CD4-positive, alpha-beta T cell treated with Interleukin-17A for 4 hours (primary cell): ENCODE measurements around the gene TMEM107.

Experiments used
- DNase-seq: peaks from one replicate; pipeline ENCODE4 v3.0.0-alpha.2; 2020; ENCODE audit warnings: mixed read lengths

The TMEM107 gene

DNA sequence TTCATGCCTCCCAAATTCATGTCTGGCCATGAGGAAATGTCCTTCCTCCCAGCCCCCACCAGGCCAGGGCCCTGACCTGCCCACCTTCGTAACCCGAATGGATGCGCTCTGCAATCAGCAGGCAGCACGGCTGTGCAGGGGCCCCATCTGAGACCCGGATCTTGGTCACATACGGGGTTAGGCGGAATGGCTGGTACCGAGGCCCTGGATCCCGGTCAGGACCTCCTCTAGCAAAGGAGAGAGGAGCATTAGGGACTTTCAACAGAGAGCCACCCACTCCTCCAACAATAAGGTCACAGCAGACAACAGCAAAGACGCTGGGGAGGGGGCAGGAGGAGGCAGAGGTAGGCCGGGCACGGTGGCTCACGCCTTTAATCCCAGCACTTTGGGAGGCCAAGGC is 27.6 kb downstream of the TMEM107 start:
- DNase-seq, result no peak

DNA sequence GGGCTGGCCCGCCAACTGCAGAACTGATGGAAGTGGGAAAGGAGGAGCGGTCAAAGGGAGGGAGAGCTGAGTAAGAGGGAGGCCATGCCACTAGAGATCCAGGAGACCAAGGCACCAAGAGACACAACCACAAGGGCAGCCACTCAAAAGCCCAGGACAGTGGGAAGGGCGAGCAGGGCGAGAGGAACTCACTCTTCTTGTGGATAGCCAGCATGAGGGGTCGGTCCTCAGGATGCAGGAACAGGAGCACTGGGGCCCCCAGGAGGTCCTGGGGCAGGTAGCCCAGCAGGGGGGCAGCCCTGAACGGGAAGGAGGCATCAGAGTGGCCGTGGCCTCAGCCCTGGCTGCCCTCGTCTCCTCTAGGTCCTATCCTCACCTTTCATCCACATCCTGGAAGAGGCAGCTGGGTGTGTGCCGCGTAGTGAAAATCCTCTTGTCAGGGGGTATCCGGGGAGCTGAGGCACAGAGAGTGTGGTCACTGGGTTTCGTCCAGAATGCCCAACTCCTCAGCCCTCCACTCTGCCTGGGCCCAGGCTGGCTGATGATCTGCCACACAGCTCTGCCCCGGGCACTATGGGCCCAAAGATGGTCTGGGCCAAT is 28.3 kb downstream of the TMEM107 start:
- DNase-seq, result no peak

DNA sequence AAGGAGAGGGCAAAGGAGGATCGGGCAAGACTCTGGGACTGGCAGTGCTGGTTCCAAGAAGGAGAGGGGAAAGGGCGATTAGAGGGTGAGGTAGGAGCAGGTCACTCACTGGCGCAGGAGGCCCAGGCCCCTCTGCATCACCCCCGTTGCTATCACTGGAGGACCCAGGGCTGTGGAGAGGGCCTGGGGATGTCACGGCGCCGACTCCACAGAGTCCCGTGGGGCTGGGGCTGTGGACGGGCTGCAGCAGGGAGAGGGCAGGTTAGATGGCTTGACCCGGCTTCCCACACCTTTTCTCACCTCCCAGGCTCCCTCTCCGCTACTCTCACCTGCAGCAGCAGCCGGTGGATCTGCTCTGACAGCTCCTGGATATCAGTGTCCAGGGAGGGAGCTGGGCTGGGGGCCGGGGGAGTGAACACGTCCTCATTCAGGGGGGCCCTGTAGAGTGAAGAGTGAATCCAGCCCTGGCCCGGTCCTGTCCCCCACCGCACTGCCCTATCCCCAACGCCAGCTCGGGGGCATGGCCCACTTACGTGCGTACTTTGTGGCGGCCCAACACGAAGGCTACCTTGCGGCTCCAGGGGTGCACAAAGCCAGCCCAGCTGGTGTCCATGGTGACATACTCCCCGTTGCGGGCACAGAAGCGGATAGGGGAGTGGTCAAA is 28.9 kb downstream of the TMEM107 start:
- no peak for DNase-seq

DNA sequence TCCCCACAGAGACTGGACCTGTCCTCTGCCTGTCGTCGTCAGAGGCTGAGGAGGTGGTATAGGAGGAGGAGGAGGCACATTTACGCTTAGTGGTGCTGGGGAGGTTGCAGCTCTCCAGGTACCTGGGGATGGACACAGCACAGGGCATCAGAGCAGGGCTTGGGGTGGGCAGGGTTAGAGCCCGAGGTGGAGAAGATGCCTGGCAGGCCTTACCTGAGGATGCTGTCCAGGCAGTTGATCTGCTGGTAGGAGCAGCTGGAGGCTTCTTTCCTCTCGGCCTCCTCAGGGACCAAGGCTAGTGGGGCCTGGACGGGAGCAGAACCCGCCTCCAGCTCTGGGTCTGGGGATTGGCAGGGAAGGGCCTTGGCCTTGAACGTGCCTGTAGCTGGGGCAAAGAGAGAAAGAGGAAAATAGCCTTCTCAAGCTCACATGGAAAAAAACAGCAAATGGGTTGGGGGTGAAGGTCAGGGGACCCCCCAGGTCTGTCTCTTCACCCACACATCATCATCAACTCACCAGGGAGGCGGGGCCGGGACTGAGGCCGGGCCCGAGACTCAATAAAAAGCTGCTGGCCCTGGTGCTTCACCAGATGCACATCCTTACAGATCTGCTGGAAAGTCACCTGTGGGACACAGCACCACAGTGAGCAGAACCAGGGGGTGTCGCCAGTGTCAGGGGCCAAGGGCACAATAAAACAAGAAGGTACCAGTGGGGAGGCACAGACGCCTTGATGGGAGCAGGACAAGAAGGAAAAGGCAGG is 29.6 kb downstream of the TMEM107 start:
- no peak for DNase-seq

DNA sequence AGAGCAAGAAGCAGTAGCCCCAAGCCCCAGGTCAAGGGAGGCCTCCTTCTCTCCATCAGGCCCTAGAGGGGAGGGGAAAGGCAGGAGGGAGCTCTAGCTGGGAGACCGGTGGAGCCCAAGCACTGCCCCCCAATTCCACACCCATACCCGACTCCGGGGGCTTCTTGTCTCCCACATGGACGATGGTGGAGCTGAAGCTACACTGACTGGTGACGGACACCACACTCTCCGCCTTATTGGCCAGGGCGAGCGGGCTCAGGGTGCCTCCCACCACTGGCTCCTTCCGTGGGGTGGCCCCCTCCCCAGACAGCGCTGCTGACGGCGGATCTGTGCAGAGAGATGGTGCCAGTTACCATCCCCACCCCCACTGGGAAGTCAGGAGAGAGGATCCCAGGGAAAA is 30.4 kb downstream of the TMEM107 start:
- DNase-seq, result no peak

DNA sequence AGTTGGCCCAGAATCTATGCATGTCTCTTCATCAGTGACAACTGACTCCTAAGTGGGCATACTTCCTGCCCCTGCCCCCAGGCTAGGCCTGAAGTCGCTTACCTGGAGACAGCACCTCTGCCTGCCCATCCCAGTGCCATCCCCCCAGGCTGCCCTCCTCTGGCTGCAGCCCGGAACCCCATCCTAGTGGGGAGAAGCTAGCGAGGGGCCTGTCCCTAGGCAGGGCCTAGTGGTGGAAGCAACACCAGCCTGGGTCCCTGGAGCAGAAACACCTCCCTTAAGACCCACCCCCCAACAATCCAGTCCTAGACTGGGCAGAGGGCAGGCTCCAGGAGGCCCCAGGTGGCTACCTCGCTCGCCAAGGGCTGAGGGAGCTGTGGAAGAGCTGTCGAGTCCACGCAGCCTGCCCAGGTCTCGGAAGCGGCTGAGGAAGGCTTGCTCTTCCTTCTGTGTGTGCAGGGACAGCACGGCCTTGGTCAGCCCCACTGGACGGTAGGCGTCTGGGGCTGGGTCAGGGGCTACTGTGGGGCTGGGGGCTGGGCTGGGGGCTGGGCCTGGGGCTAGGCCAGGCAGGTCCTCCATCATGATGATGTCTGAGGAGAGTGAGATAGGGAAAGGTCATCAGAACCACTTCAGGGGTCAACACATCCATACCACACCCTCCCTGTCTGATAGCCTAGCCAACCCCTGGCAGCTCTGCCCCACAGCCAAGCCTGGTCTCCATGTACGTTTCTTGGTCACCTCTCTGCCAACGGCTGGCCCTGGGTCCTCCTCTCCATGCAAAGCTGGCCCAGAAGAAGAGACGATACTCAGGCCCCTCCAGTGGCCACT is 31.6 kb downstream of the TMEM107 start:
- no peak for DNase-seq

DNA sequence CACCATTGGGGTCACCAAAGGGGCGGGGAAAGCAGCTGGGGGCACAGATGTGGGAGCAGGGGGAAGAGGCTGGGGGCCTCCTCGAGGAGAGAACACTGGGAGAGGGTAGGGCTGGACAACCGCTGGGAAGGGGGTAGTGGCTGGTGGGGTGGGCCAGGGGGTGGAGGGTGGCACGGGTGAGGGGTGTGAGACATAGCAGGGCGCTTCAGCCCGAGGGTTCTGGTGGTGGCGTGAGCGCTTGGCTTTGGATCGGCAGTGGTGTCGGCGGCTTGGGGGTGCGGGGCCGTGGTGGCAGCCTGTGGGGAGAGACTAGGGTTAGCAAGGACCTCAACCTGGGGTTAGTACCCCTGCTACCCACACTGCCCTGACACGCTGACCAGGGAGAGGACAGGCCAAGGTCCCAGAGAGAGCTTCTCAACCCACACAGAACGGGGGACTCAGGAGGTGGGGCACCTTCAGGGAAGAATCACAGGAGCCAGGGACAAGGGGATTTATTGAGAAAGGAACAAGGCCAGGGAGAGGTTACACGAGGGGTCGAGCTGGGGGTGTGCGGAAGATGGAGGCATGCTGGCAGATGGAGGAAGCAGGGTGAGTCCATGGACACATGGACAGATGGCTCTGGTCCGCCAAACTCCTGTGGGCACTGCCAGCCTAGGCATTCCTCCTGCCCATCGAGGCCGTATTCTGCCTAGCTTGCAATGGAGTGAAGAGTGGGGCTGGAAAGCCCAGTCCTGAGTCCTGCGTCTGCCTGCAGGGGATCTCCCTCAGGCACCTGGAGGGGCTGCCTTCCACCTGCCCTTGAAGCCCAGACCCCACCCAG is 32.4 kb downstream of the TMEM107 start:
- DNase-seq, result no peak

DNA sequence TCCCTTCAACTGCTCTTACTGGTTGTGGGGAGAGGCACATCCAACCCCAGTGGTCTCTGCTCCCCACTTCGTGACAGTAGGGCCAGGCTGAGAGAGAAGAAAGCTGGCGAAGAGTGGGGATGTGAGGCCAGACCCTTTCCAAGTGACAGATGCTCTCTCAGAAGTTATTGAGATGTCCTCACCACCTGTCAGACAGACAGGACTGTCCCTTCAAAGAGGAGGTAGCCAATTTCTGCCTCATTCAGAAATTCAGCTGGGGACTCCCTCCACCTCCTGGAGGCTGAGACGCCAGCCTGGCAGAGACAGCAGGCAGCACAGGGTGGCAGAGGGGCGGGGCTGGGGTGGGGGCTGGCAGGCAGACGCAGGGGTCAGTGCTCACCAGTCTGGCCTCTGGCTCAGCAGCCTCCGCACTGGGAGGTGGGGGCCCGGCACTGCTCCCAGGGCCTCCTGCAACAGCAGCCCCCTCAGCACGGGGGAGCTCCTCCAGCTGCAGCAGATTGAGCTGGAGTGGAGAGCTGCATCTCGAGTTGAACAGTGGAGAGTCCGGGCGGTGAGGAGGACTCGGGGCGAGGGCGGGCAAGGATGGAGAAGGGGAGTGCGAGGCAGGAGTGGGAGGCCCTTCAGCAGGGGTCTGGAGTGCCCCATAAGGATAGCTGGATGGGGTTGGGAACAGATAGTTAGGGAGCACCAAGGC is 33.1 kb downstream of the TMEM107 start:
- no peak for DNase-seq

DNA sequence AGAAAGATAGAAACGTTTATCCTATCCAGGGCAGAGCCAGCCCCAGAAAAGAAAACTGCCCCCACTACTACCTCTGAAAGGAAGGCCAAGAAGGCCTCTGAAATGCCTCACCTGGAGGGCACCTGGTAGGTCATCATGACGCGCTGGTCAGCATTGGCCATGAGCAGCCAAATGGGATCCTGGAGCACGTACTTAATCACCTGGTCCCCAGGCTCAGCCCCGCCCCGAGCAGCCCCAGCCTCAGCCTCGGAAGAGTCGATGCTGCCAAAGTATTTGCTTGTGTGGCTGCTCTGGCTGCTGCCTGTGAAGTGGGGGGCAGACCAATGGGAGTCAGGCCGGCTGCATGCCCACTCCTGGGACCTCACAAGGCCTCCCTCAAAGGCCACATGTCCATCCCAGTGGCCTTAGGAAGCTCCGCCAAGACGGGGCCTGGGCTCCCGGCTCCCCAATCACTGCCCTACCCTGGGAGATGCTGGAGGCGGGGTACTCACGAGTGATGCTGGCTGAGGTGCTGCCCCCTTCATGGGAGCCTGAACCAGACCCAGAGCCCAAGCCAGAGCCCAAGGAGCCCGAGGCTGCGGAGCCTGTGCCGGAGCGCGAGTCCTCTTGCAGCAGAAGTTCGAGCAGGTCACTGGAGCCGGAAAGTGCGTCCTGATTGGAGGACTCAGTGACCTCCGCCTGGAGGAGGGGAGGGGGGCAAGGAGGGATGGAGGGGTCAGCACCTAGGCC is 33.9 kb downstream of the TMEM107 start:
- no peak for DNase-seq

DNA sequence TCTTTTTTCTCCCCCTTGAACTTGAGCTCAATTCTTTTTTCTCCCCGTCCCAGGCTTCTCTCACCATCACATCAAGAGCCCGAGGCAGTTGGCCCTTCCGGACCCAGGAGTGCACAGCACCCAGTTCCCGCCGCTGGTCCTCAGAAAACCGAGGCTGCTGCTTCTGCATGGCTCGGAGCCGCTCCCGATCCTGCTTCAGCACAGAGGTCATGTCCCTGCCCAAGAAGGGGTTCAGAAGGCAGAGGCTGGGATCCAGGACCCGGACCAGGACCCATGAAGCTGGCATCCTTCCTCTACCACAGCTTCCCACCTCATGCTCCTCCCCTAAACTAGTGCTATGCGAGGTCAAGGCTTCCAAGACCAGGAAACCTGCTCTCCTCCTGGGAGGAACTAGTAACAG is 34.4 kb downstream of the TMEM107 start:
- no peak for DNase-seq

DNA sequence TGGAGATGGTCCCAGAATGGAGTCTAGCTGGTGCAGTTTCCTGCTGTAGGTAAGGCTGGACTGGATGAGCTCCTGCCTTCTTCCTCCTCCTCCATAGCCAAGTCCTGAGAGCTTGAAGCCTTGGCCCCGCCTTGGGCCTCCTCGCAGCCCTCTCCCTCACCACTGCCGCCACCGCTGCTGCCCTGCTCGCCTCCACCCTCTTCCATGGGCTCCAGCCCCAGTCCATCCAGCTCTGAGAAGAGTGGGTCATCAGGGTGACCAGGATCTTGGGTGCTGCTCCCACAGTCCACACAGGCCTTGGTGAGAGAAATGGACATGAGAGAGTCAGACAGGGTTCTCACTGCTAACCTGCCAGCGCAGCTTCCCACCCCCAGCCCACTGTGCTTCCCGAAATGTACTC is 35.1 kb downstream of the TMEM107 start:
- no peak for DNase-seq

DNA sequence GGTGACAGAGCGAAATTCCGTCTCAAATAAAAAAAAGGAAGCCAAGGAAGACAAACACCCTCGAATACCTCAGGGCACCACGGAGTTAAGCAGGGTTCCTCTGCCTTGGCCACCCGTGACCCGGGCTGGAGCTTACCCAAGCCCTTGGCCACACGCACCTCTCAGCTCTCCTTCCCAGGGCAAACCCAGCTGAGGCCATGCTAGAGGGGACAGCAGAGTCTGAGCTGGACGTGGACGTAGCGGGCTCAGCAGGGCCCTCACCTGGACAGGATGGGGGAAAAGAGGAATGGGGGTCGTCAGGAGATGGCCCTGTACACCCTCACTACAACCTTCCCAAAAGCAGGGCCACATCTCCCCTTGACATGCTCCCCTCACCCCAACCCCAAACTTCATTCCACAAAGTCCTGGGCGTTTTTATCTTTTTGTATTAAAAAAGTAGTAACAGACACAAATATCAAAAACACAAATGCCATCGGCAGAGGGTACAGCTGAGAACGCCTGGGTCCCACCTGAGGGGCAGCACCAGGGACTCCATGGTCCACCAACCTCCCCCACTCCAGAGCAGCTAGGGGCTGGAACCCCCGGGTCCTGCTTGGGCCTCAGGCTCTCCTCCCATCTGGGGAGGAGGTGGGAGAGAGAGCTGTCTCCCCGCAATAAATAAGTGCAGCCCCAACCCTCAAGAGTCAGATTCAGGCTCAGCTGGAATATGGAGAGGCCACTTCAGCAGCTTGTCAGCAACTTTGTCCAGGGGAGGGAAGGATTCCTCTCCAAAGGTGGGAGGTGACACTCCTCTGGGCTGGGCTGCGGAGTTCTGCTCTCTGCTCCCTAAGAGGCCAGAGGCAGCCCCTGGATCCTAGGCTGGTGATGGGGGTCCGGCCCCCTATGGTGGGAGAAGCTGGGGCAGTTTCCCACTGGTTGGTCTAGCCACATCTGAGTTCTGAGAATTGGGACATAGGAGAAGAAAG is 35.8 kb downstream of the TMEM107 start:
- DNase-seq, result no peak

DNA sequence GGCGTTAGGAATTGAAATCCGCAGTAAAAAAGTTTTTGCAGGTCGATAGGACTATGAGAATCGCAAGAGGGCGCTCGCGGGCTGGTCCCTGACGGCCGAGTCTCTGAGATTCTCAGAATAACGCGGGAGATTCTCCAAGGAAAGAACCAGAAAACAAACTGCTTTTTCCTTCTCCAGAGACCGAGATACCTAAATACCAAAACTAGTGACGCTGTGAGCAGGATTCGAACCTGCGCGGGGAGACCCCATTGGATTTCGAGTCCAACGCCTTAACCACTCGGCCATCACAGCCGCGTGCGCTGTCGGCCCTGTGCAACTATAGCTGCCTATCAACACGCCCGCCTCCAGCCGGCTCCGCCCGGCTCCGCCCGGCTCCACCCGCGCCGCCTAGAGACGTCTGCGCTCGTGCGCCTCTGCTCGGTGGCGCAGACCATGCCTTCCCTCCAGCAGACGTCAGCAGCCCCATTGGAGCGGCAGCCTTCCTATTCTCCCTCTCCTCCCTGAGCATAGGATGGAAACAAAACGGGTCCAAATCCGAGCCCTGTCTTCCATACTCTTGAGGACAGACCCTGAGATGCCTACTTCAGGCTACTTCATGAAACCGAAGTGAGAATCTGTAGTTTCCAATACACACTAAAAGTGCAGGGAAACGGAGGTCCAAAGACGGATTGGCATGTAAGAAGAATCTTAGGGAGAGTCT is 37.4 kb downstream of the TMEM107 start:
- DNase-seq, result peak; percentile 96

DNA sequence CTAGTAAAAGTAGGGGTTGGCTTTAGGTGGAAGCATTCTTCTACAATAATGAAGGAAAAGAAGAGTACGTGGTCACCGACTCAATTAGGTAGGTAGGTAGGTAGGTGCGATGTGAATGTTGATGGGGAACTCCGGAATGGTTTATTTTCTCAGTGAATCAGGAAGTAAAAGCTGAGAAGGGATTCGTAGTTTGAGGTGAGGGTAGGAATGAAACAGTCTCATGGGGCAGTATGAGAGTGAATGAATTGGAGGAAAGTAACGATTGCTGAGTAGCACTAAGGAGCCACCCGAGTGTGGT is 37.9 kb downstream of the TMEM107 start:
- DNase-seq, result no peak

DNA sequence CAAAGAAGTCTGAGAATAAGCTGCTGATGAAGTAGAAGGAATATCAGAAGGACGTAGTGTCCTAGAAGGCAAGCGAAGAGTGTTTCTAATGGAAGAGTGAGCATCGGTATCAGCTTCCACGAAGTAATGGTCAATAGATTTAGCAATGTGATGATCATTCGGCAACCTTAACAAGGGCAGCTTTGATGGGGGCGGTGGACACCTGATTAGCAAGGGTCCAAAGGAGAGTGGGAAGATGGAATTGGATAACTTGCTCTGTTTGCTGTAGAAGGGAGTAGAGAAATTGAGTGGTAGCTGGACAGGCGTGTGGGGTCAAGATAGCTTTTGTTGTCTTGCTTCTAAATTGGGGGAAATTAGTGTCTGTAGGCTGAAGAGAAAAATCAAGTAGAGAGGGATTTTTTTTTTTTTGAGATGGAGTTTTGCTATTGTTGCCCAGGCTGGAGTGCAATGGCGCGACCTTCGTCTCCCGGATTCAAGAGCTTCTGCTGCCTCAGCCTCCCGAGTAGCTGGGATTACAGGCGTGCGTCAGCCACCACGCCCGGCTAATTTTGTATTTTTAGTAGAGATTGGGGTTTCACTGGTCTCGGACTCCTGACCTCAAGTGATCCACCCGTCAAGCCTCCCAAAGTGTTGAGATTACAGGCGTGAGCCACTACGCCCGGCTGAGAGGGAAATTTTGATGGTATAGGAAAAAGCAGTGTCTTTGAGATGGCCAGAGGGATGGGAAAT is 38.4 kb downstream of the TMEM107 start:
- DNase-seq, result no peak

DNA sequence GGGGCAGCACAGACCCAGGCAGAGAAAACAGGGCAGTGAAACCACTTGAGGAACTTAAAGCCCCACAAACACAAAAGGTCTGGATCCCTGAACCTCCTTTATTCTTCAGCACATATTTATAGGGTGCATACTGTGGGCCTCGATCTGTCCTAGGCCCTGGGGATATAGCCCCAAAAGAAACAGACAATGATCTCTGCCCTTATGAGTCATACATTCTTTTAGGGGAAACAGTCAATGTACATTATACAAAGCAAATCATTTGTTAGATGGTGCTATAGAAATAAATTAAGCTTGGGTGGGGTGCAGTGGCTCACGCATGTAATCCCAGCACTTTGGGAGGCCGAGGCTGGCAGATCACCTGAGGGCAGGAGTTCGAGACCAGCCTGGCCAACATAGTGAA is 42.2 kb downstream of the TMEM107 start:
- no peak for DNase-seq

DNA sequence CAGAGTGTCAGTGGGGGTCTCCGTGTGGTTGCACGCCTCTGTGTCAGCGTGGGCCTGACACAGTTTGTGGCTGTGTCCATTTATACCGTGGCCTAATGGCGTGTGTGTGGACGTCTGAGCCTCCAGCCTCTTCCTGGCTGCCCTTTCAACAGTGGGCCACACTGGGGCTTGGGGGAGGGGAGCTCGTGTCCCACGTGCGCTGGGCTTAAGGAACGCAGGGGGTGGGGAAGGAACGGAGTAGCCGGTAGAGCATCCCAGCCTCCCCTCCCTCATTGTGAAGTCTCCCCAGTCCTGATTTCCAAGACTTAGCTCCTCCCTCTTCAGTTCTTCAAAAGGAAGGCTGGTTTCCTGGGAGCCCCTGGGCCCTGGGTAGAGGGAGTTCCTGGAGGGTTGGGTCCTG is 42.8 kb downstream of the TMEM107 start:
- DNase-seq, result no peak

DNA sequence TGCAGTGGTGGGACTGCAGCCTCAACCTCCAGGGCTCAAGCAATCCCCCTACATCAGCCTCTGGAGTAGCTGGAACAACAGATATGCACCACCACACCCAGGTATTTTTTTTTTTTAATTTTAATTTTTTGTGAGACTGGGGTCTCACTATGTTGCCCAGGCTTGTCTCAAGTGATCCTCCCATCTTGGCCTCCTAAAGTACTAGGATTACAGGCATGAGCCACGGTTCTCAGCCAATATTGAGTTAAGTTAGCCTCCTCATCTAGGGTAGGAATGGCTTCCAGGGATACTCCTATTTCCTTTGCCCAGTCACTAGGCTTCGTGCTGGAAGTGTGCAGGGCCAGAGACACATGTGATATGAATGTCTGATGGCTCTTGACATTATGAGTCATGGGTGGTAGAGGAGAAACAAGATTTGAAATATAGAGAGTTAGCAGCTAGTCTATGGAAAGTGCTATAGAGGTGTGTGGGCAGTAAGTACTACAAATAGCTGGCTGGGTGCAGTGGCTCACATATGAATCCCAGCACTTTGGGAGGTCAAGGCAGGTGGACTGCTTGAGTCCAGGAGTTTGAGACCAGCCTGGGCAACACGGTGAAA is 44.2 kb downstream of the TMEM107 start:
- DNase-seq, result no peak
